Adrenal gland (tissue), 12 donors: ENCODE data around the gene FAM185A. TPM values are rescaled to one million over a fixed set of nuclear protein-coding genes. Genes with fewer than 3 reads are reported as not detected.

Experiments used
- DNase-seq, 7 donors: peaks; one replicate each; pipeline ENCODE4 v3.0.0-alpha.2; 2019 to 2020
- H3K27ac ChIP-seq, 5 donors: fragments of 200-600 bp; sonication (generic) in 4 of 5; 1 replicate in 3 of 5; 2 replicates in 2 of 5; pipeline versions ENCODE4 v1.5.1 to v1.8.0; 2016 to 2020; ENCODE audit warnings: mild to moderate bottlenecking in 1 of 5
- H3K27me3 ChIP-seq: fragments of 200-600 bp; 2 replicates; pipeline ENCODE4 v1.8.0; 2021
- H3K36me3 ChIP-seq, 2 donors: fragments of 200-600 bp; replicated peaks in 1 of 2; 1 replicate in 1 of 2; 2 replicates in 1 of 2; pipeline versions ENCODE4 v1.5.1 to v1.8.0; 2018 to 2022
- H3K4me1 ChIP-seq, 2 donors: fragments of 200-600 bp; replicated peaks in 1 of 2; 1 replicate in 1 of 2; 2 replicates in 1 of 2; pipeline versions ENCODE4 v1.5.1 to v1.8.0; 2018 to 2021
- H3K4me3 ChIP-seq, 4 donors: fragments of 200-600 bp; sonication (generic) in 3 of 4; one replicate each; pipeline ENCODE4 v1.5.1; 2016 to 2018
- H3K9me3 ChIP-seq, 3 donors: fragments of 200-600 bp; sonication (generic) in 1 of 3; replicated peaks in 1 of 3; 1 replicate in 2 of 3; 2 replicates in 1 of 3; pipeline versions ENCODE4 v1.5.1 to v1.8.0; 2016 to 2021
- POLR2A ChIP-seq, 2 donors: fragments of 450-650 bp; IDR thresholded peaks; one replicate each; pipeline ENCODE4 v1.6.1; 2017; ENCODE audit warnings: antibody characterized with exemption in 2 of 2, mild to moderate bottlenecking in 2 of 2, moderate library complexity in 1 of 2
- WGBS, 4 donors: extraction: QIAGEN DNeasy Blood & Tissue Kit in 2 of 4; methylation state at CpG; one replicate each; pipeline versions ENCODE4 v1.1.5 to v1.1.7; 2013 to 2017; 5-methylcytosine and 5-hydroxymethylcytosine counted together
- intact Hi-C, 2 donors: fragments of 100-400 bp; cut with DNase I; formaldehyde crosslinking; loops; one replicate each; pipeline versions ENCODE4 v1.14.1 to v1.15.0; 2022 to 2023
- polyA plus RNA-seq, 3 donors: library from polyadenylated mRNA; stranded (reverse); fragments of 200-250 nt in 2 of 3; fragments of 350-450 nt in 1 of 3; fragmentation: Illumina TruSeq in 1 of 3; extraction: RNeasy Lipid Tissue Mini Kit (QIAGEN cat#74804) in 1 of 3; gene quantifications; one replicate each; pipeline ENCODE4 v1.2.3, GENCODE V29; 2013 to 2014
- small RNA-seq, 2 donors: library from RNA; depleted of rRNA; stranded (forward); fragments of <200 nt; gene quantifications; one replicate each; pipeline ENCODE3, GENCODE V24; 2016
- total RNA-seq, 9 donors: library from RNA; depleted of rRNA in 4 of 9; stranded (reverse); fragments of >200 nt in 4 of 9; fragments of 120-200 nt in 1 of 9; fragmentation: NEBNext Ultra II Directional in 1 of 9; extraction: Animal tissue kit (Norgen Biotek cat#: 25700) in 1 of 9; gene quantifications; one replicate each; pipeline versions ENCODE4 v1.1.0 to v1.2.4, GENCODE V29; 2013 to 2023
- TF ChIP-seq, protein P1 (sequence below), 6 experiments: fragments of 450-650 bp in 4 of 6; fragments of 200-600 bp in 2 of 6; sonication (generic) in 1 of 6; IDR thresholded peaks; 1 replicate in 5 of 6; 2 replicates in 1 of 6; pipeline versions ENCODE4 v1.5.1 to v1.8.0; 2016 to 2021; ENCODE audit warnings: antibody characterized with exemption in 6 of 6, mild to moderate bottlenecking in 2 of 6, moderate library complexity in 1 of 6
- donor health status: healthy with polysubstance abuse.
- donor health status: Bipolar disorder and iron deficiency.
- donor health status: DM: yes; HTN: yes; CAD: no.
- donor health status: DM: no; HTN: no; CAD: no.
- donor health status: DM: no; HTN: no; CAD: no.
- donor health status: DM: yes; HTN: yes; CAD: no.

Gene FAM185A
- total and polyA plus RNA-seq, 12 donors = 5.9 to 25.6 (median 10.7) TPM

DNA sequence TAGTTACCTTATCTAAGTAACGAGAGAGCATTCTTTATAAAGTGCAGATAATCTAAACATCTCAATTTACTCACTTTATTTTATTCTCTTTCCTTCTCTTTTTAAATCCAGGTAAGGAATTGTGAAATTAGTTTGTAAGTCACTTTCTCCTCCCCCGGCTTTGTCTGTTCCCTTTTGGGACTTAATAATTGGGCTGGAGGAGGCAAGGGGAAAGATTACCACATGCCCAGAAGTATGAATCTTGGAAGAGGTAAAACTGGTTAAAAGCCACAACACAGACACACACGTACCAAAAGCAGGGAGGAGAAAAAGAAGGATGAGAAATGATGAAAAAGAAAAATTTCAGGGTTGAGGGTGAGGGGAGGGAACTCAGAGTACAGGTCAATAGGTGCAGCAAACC is 100.7 kb downstream of the FAM185A start:
- intact Hi-C loops = no loop called here
- WGBS, 4 donors = 89 to 98% (median 93%) methylated on average over 3 of the region's 3 CpGs
- Histone ChIP-seq H3K9me3 (no peaks in the 10 kb centered on the region), H3K36me3 (no peaks in the 10 kb centered on the region), H3K27ac (no peak overlapping the region), H3K4me1 (no peaks in the 10 kb centered on the region), H3K4me3 (no peak overlapping the region), H3K27me3 (no peaks in the 10 kb centered on the region)
- DNase-seq = no peak
- TF ChIP-seq, protein P1, sequence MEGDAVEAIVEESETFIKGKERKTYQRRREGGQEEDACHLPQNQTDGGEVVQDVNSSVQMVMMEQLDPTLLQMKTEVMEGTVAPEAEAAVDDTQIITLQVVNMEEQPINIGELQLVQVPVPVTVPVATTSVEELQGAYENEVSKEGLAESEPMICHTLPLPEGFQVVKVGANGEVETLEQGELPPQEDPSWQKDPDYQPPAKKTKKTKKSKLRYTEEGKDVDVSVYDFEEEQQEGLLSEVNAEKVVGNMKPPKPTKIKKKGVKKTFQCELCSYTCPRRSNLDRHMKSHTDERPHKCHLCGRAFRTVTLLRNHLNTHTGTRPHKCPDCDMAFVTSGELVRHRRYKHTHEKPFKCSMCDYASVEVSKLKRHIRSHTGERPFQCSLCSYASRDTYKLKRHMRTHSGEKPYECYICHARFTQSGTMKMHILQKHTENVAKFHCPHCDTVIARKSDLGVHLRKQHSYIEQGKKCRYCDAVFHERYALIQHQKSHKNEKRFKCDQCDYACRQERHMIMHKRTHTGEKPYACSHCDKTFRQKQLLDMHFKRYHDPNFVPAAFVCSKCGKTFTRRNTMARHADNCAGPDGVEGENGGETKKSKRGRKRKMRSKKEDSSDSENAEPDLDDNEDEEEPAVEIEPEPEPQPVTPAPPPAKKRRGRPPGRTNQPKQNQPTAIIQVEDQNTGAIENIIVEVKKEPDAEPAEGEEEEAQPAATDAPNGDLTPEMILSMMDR (IDR thresholded peaks at IDR 0.05) = no peak
- TF ChIP-seq POLR2A (IDR thresholded peaks at IDR 0.05) = no peak

DNA sequence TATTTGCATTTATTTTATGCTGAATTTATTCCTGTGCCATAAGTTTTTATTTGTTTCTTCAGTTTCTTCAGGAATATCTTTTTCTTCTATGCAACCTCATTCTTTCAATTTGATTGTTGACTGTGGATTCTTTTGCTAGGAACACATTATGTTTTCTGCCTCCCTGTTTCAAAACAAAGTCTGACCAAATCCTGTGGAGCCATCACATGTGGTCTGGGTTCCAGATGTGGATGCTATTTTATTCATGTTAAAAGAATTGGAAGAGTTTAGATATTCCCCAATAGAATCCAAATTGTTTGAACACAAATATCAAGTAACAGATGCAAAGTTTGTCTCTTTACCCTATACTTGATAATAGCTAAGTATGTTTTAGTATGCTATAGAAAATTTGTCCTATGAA is 107.2 kb downstream of the FAM185A start:
- H3K4me3 ChIP-seq = no peak overlapping the region
- no peaks in the 10 kb centered on the region for H3K9me3 ChIP-seq
- no peaks in the 10 kb centered on the region for H3K27me3 ChIP-seq
- DNase-seq = no peak
- no peak overlapping the region for H3K27ac ChIP-seq
- no peak for TF ChIP-seq POLR2A (IDR thresholded peaks at IDR 0.05)
- TF ChIP-seq, protein P1 (IDR thresholded peaks at IDR 0.05) = no peak
- intact Hi-C loops = no loop called here
- H3K36me3 ChIP-seq = no peaks in the 10 kb centered on the region
- H3K4me1 ChIP-seq = no peaks in the 10 kb centered on the region

Small RNA genes within 50 kb of the gene (small RNA-seq; reads per million reads assigned to genes)
- gene RNU6-1136P = 0 reads per million in 2 donors

Other genes with a start within 250 kb of the FAM185A start
- 10 to 100 TPM; 12.1 to 40.5 (median 22.9) TPM for gene RASA4B, start 231.2 kb upstream of the FAM185A start, total RNA-seq
- 100 to 1,000 TPM in 1 of 3 donors, 10 to 100 TPM in 1, 1 to 10 TPM in 1; 1.9 to 150 (median 66.8) TPM for gene RASA4B, start 231.2 kb upstream of the FAM185A start, polyA plus RNA-seq
- gene UPK3BL2, start 205.3 kb upstream of the FAM185A start, total RNA-seq = 10 to 100 TPM in 1 of 9 donors, 1 to 10 TPM in 6, under 1 TPM in 2; 0.41 to 13.9 (median 5.3) TPM
- gene UPK3BL2, start 205.3 kb upstream of the FAM185A start, polyA plus RNA-seq = 10 to 100 TPM in 2 of 3 donors, 1 to 10 TPM in 1; 2.4 to 62.9 (median 17.8) TPM
- under 1 TPM in 2 of 9 donors, not detected in 7; 0.15 to 0.29 TPM for gene SPDYE2, start 197.8 kb upstream of the FAM185A start, total RNA-seq
- gene SPDYE2, start 197.8 kb upstream of the FAM185A start, polyA plus RNA-seq = under 1 TPM in 1 of 3 donors, not detected in 2; 0.17 TPM
- gene POLR2J3, start 176.4 kb upstream of the FAM185A start, total RNA-seq = 10 to 100 TPM in 8 of 9 donors, 1 to 10 TPM in 1; 2.0 to 37.4 (median 18.4) TPM
- 100 to 1,000 TPM in 2 of 3 donors, 10 to 100 TPM in 1; 47.0 to 221 (median 106) TPM for gene POLR2J3, start 176.4 kb upstream of the FAM185A start, polyA plus RNA-seq
- 100 to 1,000 TPM in 1 of 9 donors, 10 to 100 TPM in 8; 18.3 to 118 (median 51.2) TPM for gene RASA4, start 132.2 kb upstream of the FAM185A start, total RNA-seq
- gene RASA4, start 132.2 kb upstream of the FAM185A start, polyA plus RNA-seq = 100 to 1,000 TPM in 2 of 3 donors, 1 to 10 TPM in 1; 8.3 to 197 (median 115) TPM
- gene UPK3BL1, start 106.2 kb upstream of the FAM185A start, total RNA-seq = 10 to 100 TPM in 7 of 9 donors, 1 to 10 TPM in 2; 3.4 to 27.7 (median 14.1) TPM
- 100 to 1,000 TPM in 2 of 3 donors, 10 to 100 TPM in 1; 11.3 to 137 (median 132) TPM for gene UPK3BL1, start 106.2 kb upstream of the FAM185A start, polyA plus RNA-seq
- not detected for gene SPDYE2B, start 98.7 kb upstream of the FAM185A start, total RNA-seq
- gene SPDYE2B, start 98.7 kb upstream of the FAM185A start, polyA plus RNA-seq = not detected
- 1 to 10 TPM in 7 of 9 donors, under 1 TPM in 1, not detected in 1; 0.55 to 8.6 (median 3.0) TPM for gene POLR2J2, start 77.3 kb upstream of the FAM185A start, total RNA-seq
- 1 to 10 TPM; 3.9 to 4.1 (median 4.1) TPM for gene POLR2J2, start 77.3 kb upstream of the FAM185A start, polyA plus RNA-seq
- 10 to 100 TPM in 1 of 9 donors, 1 to 10 TPM in 8; 1.5 to 26.3 (median 3.4) TPM for gene LRRC17, start 164.0 kb downstream of the FAM185A start, total RNA-seq
- 1 to 10 TPM; 2.7 to 4.0 (median 2.7) TPM for gene LRRC17, start 164.0 kb downstream of the FAM185A start, polyA plus RNA-seq